Breast epithelium (tissue), 4 donors: ENCODE data around the gene SEC23IP. TPM values are rescaled to one million over a fixed set of nuclear protein-coding genes. Genes with fewer than 3 reads are reported as not detected.

Source experiments
- DNase-seq, 2 donors: peaks; one replicate each; pipeline ENCODE4 v3.0.0-alpha.2; 2019; ENCODE audit warnings: low spot score in 2 of 2
- H3K27ac ChIP-seq, 2 donors: fragments of 200-600 bp; sonication (generic) in 1 of 2; one replicate each; pipeline ENCODE4 v1.5.1; 2016 to 2019; ENCODE audit warnings: mild to moderate bottlenecking in 1 of 2
- H3K27me3 ChIP-seq, 2 donors: fragments of 200-600 bp; sonication (generic) in 1 of 2; one replicate each; pipeline versions ENCODE4 v1.5.1 to v1.6.0; 2017 to 2019; ENCODE audit warnings: control low read depth in 1 of 2, mild to moderate bottlenecking in 1 of 2
- H3K36me3 ChIP-seq: fragments of 200-600 bp; one replicate; pipeline ENCODE4 v1.5.1; 2019
- H3K4me1 ChIP-seq, 2 donors: fragments of 200-600 bp; sonication (generic); one replicate each; pipeline ENCODE4 v1.5.1; 2016 to 2019; ENCODE audit warnings: control low read depth in 1 of 2
- H3K4me3 ChIP-seq, 3 donors: fragments of 200-600 bp; sonication (generic); 1 replicate in 2 of 3; 2 replicates in 1 of 3; pipeline ENCODE4 v1.5.1; 2016 to 2019; ENCODE audit warnings: mild to moderate bottlenecking in 3 of 3, moderate library complexity in 2 of 3
- H3K9me3 ChIP-seq, 2 donors: fragments of 200-600 bp; sonication (generic) in 1 of 2; one replicate each; pipeline ENCODE4 v1.5.1; 2016 to 2019; ENCODE audit warnings: control low read depth in 1 of 2
- CTCF ChIP-seq, 3 donors: fragments of 450-650 bp; IDR thresholded peaks; one replicate each; pipeline ENCODE4 v1.5.1; 2016 to 2017; ENCODE audit warnings: antibody characterized with exemption in 3 of 3, mild to moderate bottlenecking in 3 of 3, moderate library complexity in 3 of 3
- POLR2A ChIP-seq: fragments of 450-650 bp; IDR thresholded peaks from one replicate; pipeline ENCODE4 v1.6.1; 2016; ENCODE audit warnings: antibody characterized with exemption, mild to moderate bottlenecking, moderate library complexity
- POLR2AphosphoS5 ChIP-seq, 3 donors: sonication (generic); formaldehyde crosslinking; IDR thresholded peaks; one replicate each; pipeline ENCODE4 v1.6.1; 2017; ENCODE audit warnings: antibody characterized with exemption in 3 of 3
- intact Hi-C: fragments of 100-400 bp; cut with DNase I; formaldehyde crosslinking; loops from one replicate; pipeline ENCODE4 v1.15.1; 2023; ENCODE audit warnings: low total_unique reads
- total RNA-seq, 3 donors: library from RNA; depleted of rRNA; stranded (reverse); fragments of >200 nt; gene quantifications; one replicate each; pipeline ENCODE4 v1.1.0, GENCODE V29; 2016

The SEC23IP gene
- total RNA-seq, 3 donors from 2014 or later: 19.9 to 35.0 (median 25.9) TPM

GRCh38 chr10:119989966-119990365, 97.4 kb downstream of the SEC23IP start:
- intact Hi-C loops: loop anchor here (10.0 kb wide), 1 partner anchor 1895 kb away; no protein-coding TSS in a partner anchor
- DNase-seq: no peak
- H3K36me3 ChIP-seq: no peaks in the 10 kb centered on the region
- H3K4me3 ChIP-seq: no peak overlapping the region
- H3K27me3 ChIP-seq: no peaks in the 10 kb centered on the region
- TF ChIP-seq CTCF (IDR thresholded peaks at IDR 0.05) (no peak), POLR2AphosphoS5 (IDR thresholded peaks at IDR 0.05) (no peak), POLR2A (no peak)
- H3K4me1 ChIP-seq: no peaks in the 10 kb centered on the region
- no peaks in the 10 kb centered on the region for H3K9me3 ChIP-seq
- no peak overlapping the region for H3K27ac ChIP-seq

GRCh38 chr10:119991066-119991465, 98.5 kb downstream of the SEC23IP start:
- H3K4me1 ChIP-seq: no peaks in the 10 kb centered on the region
- H3K4me3 ChIP-seq: no peak overlapping the region
- no peak overlapping the region for H3K27ac ChIP-seq
- no peak for DNase-seq
- no peaks in the 10 kb centered on the region for H3K36me3 ChIP-seq
- peaks cover 0 to 10% of the 10 kb centered on the region in 2 donors for H3K9me3 ChIP-seq
- intact Hi-C loops: no loop called here
- no peaks in the 10 kb centered on the region for H3K27me3 ChIP-seq
- TF ChIP-seq POLR2AphosphoS5 (IDR thresholded peaks at IDR 0.05) (no peak), POLR2A (no peak)

GRCh38 chr10:119991816-119992215, 99.3 kb downstream of the SEC23IP start:
- Histone ChIP-seq H3K36me3 (no peaks in the 10 kb centered on the region), H3K27me3 (no peaks in the 10 kb centered on the region), H3K27ac (no peak overlapping the region), H3K9me3 (peaks cover 0 to 16% of the 10 kb centered on the region in 2 donors), H3K4me3 (no peak overlapping the region), H3K4me1 (no peaks in the 10 kb centered on the region)
- DNase-seq: no peak
- intact Hi-C loops: no loop called here
- TF ChIP-seq CTCF (IDR thresholded peaks at IDR 0.05) (no peak), POLR2AphosphoS5 (IDR thresholded peaks at IDR 0.05) (no peak), POLR2A (no peak)

Other genes with a start within 250 kb of the SEC23IP start
- 10 to 100 TPM; 17.1 to 29.9 (median 23.9) TPM for gene BAG3, start 241.3 kb upstream of the SEC23IP start, total RNA-seq
- 10 to 100 TPM; 13.1 to 15.1 (median 14.6) TPM for gene INPP5F, start 166.7 kb upstream of the SEC23IP start, total RNA-seq
- gene MCMBP, start 19.9 kb upstream of the SEC23IP start, total RNA-seq: 10 to 100 TPM; 49.9 to 56.4 (median 52.2) TPM